Endodermal cell (in vitro differentiated cells): ENCODE results near the gene APBB1IP. TPM values are rescaled to one million over a fixed set of nuclear protein-coding genes. Genes with fewer than 3 reads are reported as not detected.
"Not testable (repeated sequence)": the region's sequence is repeated elsewhere in the genome, so short reads cannot be mapped to it uniquely, and the experiment has no call there.

ENCODE experiments used
- DNase-seq: peaks from one replicate; pipeline ENCODE4 v3.0.0-alpha.2; 2017
- H3K27ac ChIP-seq: 2 replicates; pipeline ENCODE4 v1.5.1; 2013; ENCODE audit warnings: mild to moderate bottlenecking, low read depth, low read length, moderate library complexity
- H3K27me3 ChIP-seq: 2 replicates; pipeline ENCODE4 v1.6.1; 2013; ENCODE audit warnings: mild to moderate bottlenecking, low read length, moderate library complexity; ENCODE audit not compliant: insufficient read depth, control insufficient read depth, poor library complexity, severe bottlenecking
- H3K36me3 ChIP-seq: 2 replicates; pipeline ENCODE4 v1.7.0; 2013; ENCODE audit warnings: mild to moderate bottlenecking, low read length, moderate library complexity; ENCODE audit not compliant: control insufficient read depth, insufficient read depth
- H3K4me1 ChIP-seq: one replicate; pipeline ENCODE4 v1.7.0; 2013; ENCODE audit warnings: low read length; ENCODE audit not compliant: control insufficient read depth, insufficient read depth
- H3K4me3 ChIP-seq: 2 replicates; pipeline ENCODE4 v1.5.1; 2013; ENCODE audit warnings: mild to moderate bottlenecking, low read length, moderate library complexity
- H3K9ac ChIP-seq: 2 replicates; pipeline ENCODE4 v1.6.1; 2013; ENCODE audit warnings: mild to moderate bottlenecking, low read length, moderate library complexity; ENCODE audit not compliant: poor library complexity, severe bottlenecking; ENCODE audit errors: extremely low read depth
- H3K9me3 ChIP-seq: 2 replicates; pipeline ENCODE4 v1.6.1; 2013; ENCODE audit warnings: mild to moderate bottlenecking, low read length, moderate library complexity; ENCODE audit not compliant: control insufficient read depth
- H3K27ac Mint-ChIP-seq: 2 replicates; pipeline ENCODE4 v1.8.0; 2020; ENCODE audit warnings: mixed read lengths
- H3K27me3 Mint-ChIP-seq: 2 replicates; pipeline ENCODE4 v1.8.0; 2021; ENCODE audit warnings: mild to moderate bottlenecking, mixed read lengths; ENCODE audit not compliant: insufficient read depth
- H3K36me3 Mint-ChIP-seq: 2 replicates; pipeline ENCODE4 v1.8.0; 2020; ENCODE audit warnings: low read depth, mixed read lengths
- H3K4me1 Mint-ChIP-seq: 2 replicates; pipeline ENCODE4 v1.8.0; 2020; ENCODE audit warnings: mixed read lengths
- H3K4me3 Mint-ChIP-seq: 2 replicates; pipeline ENCODE4 v1.8.0; 2020; ENCODE audit warnings: mild to moderate bottlenecking, moderate library complexity, mixed read lengths
- H3K9me3 Mint-ChIP-seq: 2 replicates; pipeline ENCODE4 v1.8.0; 2020; ENCODE audit warnings: mild to moderate bottlenecking, mixed read lengths
- CTCF ChIP-seq: fragments of 200-600 bp; sonication (generic); conservative IDR thresholded peaks from 2 replicates; pipeline ENCODE4 v1.5.0; 2021; ENCODE audit warnings: antibody characterized with exemption, mild to moderate bottlenecking
- WGBS, 2 experiments: methylation state at CpG; one replicate each; pipeline versions ENCODE4 v1.1.5 to v1.1.7; 2013; ENCODE audit warnings: missing lambda C conversion rate in 2 of 2, mixed read lengths in 1 of 2; ENCODE audit not compliant: insufficient coverage in 1 of 2, insufficient read length in 1 of 2; 5-methylcytosine and 5-hydroxymethylcytosine counted together
- total RNA-seq, 2 donors: library from RNA; stranded (reverse); fragmentation: NEBNext Ultra II Directional in 1 of 2; extraction: Animal tissue kit (Norgen Biotek cat#: 25700) in 1 of 2; gene quantifications; 2 replicates in 1 of 2; 3 replicates in 1 of 2; pipeline ENCODE4 v1.2.1, GENCODE V29; 2021

APBB1IP gene
- total RNA-seq, 2 donors from 2014 or later = 0.24 TPM

- no peak for DNase-seq
- Histone ChIP-seq H3K9ac (no peak overlapping the region), H3K27ac (no peak overlapping the region), H3K36me3 (no peaks in the 10 kb centered on the region), H3K4me3 (peak overlapping the region; percentile 44), H3K27me3 (no peaks in the 10 kb centered on the region), H3K4me1 (no peaks in the 10 kb centered on the region), H3K9me3 (peaks cover 42% of the 10 kb centered on the region)
- 61 to 82% methylated on average over 1 of the region's 1 CpG for WGBS, 2 experiments
- peaks cover 10% of the 10 kb centered on the region for H3K4me1 Mint-ChIP-seq
- TF ChIP-seq CTCF = no peak
- no peak overlapping the region for H3K27ac Mint-ChIP-seq
- peaks cover 25% of the 10 kb centered on the region for H3K9me3 Mint-ChIP-seq
- H3K36me3 Mint-ChIP-seq = no peaks in the 10 kb centered on the region
- H3K27me3 Mint-ChIP-seq = no peaks in the 10 kb centered on the region
- no peak overlapping the region for H3K4me3 Mint-ChIP-seq
Measured at GRCh38 chr10:26571655-26572054, 133.5 kb downstream of the APBB1IP start.

GRCh38 chr10:26573674-26574073, 135.5 kb downstream of the APBB1IP start:
- Mint-ChIP-seq H3K36me3 (no peaks in the 10 kb centered on the region), H3K4me3 (no peak overlapping the region), H3K27me3 (no peaks in the 10 kb centered on the region), H3K4me1 (peaks cover 8% of the 10 kb centered on the region), H3K9me3 (peaks cover 25% of the 10 kb centered on the region), H3K27ac (no peak overlapping the region)
- Histone ChIP-seq H3K36me3 (no peaks in the 10 kb centered on the region), H3K9ac (no peak overlapping the region), H3K9me3 (peaks cover 42% of the 10 kb centered on the region), H3K4me3 (no peak overlapping the region), H3K4me1 (no peaks in the 10 kb centered on the region), H3K27me3 (no peaks in the 10 kb centered on the region), H3K27ac (no peak overlapping the region)
- TF ChIP-seq CTCF = peak; percentile 73
- peak; percentile 81 for DNase-seq
- 57% methylated on average over 1 to 2 of the region's 2 CpGs for WGBS, 2 experiments

- H3K4me1 Mint-ChIP-seq = peaks cover 8% of the 10 kb centered on the region
- no peak overlapping the region for H3K27ac Mint-ChIP-seq
- no peaks in the 10 kb centered on the region for H3K27me3 Mint-ChIP-seq
- Histone ChIP-seq H3K9me3 (peaks cover 42% of the 10 kb centered on the region), H3K27me3 (no peaks in the 10 kb centered on the region), H3K27ac (no peak overlapping the region), H3K36me3 (no peaks in the 10 kb centered on the region), H3K4me3 (no peak overlapping the region), H3K4me1 (no peaks in the 10 kb centered on the region), H3K9ac (no peak overlapping the region)
- H3K4me3 Mint-ChIP-seq = no peak overlapping the region
- H3K36me3 Mint-ChIP-seq = no peaks in the 10 kb centered on the region
- 95 to 97% methylated on average over 4 of the region's 4 CpGs for WGBS, 2 experiments
- DNase-seq = no peak
- peaks cover 25% of the 10 kb centered on the region for H3K9me3 Mint-ChIP-seq
- TF ChIP-seq CTCF = no peak
Measured at GRCh38 chr10:26574783-26575182, 136.6 kb downstream of the APBB1IP start.

- not testable (repeated sequence) for H3K4me3 Mint-ChIP-seq, H3K27ac ChIP-seq, H3K27me3 ChIP-seq, DNase-seq, H3K27ac Mint-ChIP-seq, H3K27me3 Mint-ChIP-seq, H3K36me3 Mint-ChIP-seq, H3K36me3 ChIP-seq, H3K4me3 ChIP-seq, H3K4me1 Mint-ChIP-seq, H3K9ac ChIP-seq, H3K4me1 ChIP-seq
- WGBS, 2 experiments = 95 to 96% methylated on average over 4 to 6 of the region's 6 CpGs
- peaks cover 15% of the 10 kb centered on the region for H3K9me3 Mint-ChIP-seq
- H3K9me3 ChIP-seq = peaks cover 16% of the 10 kb centered on the region
Measured at GRCh38 chr10:26578371-26578770, 140.2 kb downstream of the APBB1IP start.
